Measurements from ENCODE around the gene IMPDH2. TPM values are rescaled to one million over a fixed set of nuclear protein-coding genes. Genes with fewer than 3 reads are reported as not detected.
A peak's percentile ranks its signal among the peaks of the same experiment; 100 is the strongest.

Gene IMPDH2
- total and polyA plus RNA-seq, 10 of the 15 experiments (the other 5 are each of a cell fraction or from before 2014, with no cell fraction given): 190 to 424 (median 345) TPM

DNA sequence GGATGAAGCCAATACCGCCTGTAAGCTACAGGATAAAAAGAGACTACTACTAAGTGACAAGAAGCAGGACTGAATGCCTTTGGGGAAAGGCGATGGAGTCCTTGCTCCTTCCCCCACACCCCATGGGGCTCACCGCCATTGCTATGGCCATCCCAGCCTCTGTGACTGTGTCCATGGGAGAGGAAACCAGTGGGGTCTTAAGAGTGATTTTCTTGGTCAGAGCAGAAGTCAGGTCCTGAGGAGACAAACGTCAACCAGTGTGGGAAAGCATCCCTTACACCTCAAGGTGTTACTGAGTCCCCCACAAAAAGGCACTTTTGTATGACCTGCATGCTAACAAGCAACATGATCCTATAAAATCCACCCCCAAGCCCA lies 913 bp downstream of the IMPDH2 start:
- Histone ChIP-seq H3K27ac (ENCODE audit: control insufficient read depth, insufficient read depth) (no peak overlapping the region), H3K36me3 (ENCODE audit: control insufficient read depth in 2 of 2, insufficient read depth in 2 of 2, low read length in 1 of 2) (peaks cover 37 to 43% of the 10 kb centered on the region in 2 experiments), H4K20me1 (ENCODE audit: control insufficient read depth, insufficient read depth) (no peaks in the 10 kb centered on the region), H3K4me1 (ENCODE audit: control insufficient read depth, insufficient read depth, low read length) (peaks cover 13% of the 10 kb centered on the region), H3K9me3 (replicated peaks; ENCODE audit: control insufficient read depth, insufficient read depth, low read length) (no peaks in the 10 kb centered on the region), H3K27me3 (replicated peaks in 1 of 2; ENCODE audit: control insufficient read depth in 2 of 2, insufficient read depth in 2 of 2, low read length in 1 of 2) (no peaks in the 10 kb centered on the region), H3K79me2 (ENCODE audit: control insufficient read depth, insufficient read depth, low read length) (peaks cover 35% of the 10 kb centered on the region), H2AFZ (ENCODE audit: control insufficient read depth, low read depth, low read length) (no peak overlapping the region), H3K4me3 (peak overlapping the region; percentile 79), H3K4me2 (ENCODE audit: control insufficient read depth, insufficient read depth) (peak overlapping the region; percentile 65), H3K9ac (ENCODE audit: control insufficient read depth, insufficient read depth, low read length) (peak overlapping the region; percentile 90)
- no peak for ATAC-seq
- FAIRE-seq: no peak
- no peak for TF ChIP-seq SIN3A (IDR thresholded peaks at IDR 0.05; ENCODE audit: low read depth, low read length)
- no peak for TF ChIP-seq HDGF (IDR thresholded peaks at IDR 0.05)
- in situ Hi-C loops (cut with MboI) (no loop called here), intact Hi-C loops (cut with micrococcal nuclease; ENCODE audit: unreplicated experiment) (loop anchor here (2.0 to 10.0 kb wide), 3 partner anchors 67 to 647 kb away; partner anchors contain the start of genes APEH, QRICH1 and USP4)
- ChIA-PET SMC1A (ENCODE audit: uncharacterized antibody, unreplicated experiment) (interaction anchor here (1.1 to 1.5 kb wide), 2 partner anchors 11 to 40 kb away, joined by 3 to 4 read pairs; no protein-coding TSS in a partner anchor), CTCF (interaction anchor here (1.1 to 2.3 kb wide), 5 partner anchors 8 to 76 kb away, joined by 3 to 45 read pairs (median 4); partner anchors contain the start of genes P4HTM and QRICH1), POLR2A (interaction anchor here (1.1 to 2.3 kb wide), 6 partner anchors 9 to 66 kb away, joined by 3 to 27 read pairs (median 10); partner anchors contain the start of genes DALRD3, P4HTM, QRICH1 and WDR6), RAD21 (ENCODE audit: unreplicated experiment) (interaction anchor here (1.1 to 2.3 kb wide), 4 partner anchors 9 to 40 kb away, joined by 3 to 32 read pairs (median 9); partner anchors contain the start of genes DALRD3, P4HTM and WDR6)
- DNase-seq (ENCODE audit: low read depth, low spot score): no peak
- BruUV-seq (replicated peaks): no TSS peak
- 51% methylated on average over 4 of the region's 4 CpGs for WGBS (ENCODE audit: insufficient coverage, insufficient replicate concordance, low lambda C conversion rate, missing lambda C conversion rate)

DNA sequence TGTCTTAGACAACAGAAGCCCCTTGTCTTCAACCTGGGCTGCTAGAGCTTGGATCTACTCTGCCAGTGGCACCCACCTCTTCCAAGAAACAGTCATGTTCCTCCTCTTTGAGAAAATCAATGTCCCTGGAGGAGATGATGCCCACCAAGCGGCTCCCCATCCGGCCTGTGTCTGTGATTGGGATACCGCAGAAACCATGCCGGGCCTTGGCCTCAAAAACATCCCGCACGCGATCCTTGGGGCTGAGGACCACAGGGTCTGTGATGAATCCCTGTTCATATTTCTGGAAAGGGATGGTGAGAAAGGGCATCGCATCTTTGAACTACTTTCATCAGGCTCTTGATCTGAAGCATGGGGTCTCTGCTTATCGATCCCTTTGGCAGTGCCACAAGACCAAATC lies 1.6 kb downstream of the IMPDH2 start:
- SMC1A ChIA-PET (ENCODE audit: uncharacterized antibody, unreplicated experiment): interaction anchor here (1.1 kb wide), 1 partner anchor 39 kb away, joined by 3 read pairs; no protein-coding TSS in a partner anchor
- no peak overlapping the region for H3K27ac ChIP-seq (ENCODE audit: control insufficient read depth, insufficient read depth)
- peak overlapping the region; percentile 65 for H3K4me2 ChIP-seq (ENCODE audit: control insufficient read depth, insufficient read depth)
- H2AFZ ChIP-seq (ENCODE audit: control insufficient read depth, low read depth, low read length): no peak overlapping the region
- H3K79me2 ChIP-seq (ENCODE audit: control insufficient read depth, insufficient read depth, low read length): peaks cover 40% of the 10 kb centered on the region
- in situ Hi-C loops (cut with MboI) (no loop called here), intact Hi-C loops (cut with micrococcal nuclease; ENCODE audit: unreplicated experiment) (loop anchor here (2.0 to 10.0 kb wide), 3 partner anchors 67 to 647 kb away; partner anchors contain the start of genes APEH, QRICH1 and USP4)
- RAD21 ChIA-PET (ENCODE audit: unreplicated experiment): interaction anchor here (2.2 to 2.3 kb wide), 2 partner anchors 20 to 39 kb away, joined by 15 to 32 read pairs; partner anchors contain the start of genes P4HTM and WDR6
- peak overlapping the region; percentile 13; the same call in 1 of the 2 replicates for H3K9ac ChIP-seq (ENCODE audit: control insufficient read depth, insufficient read depth, low read length)
- 0 out of 2 replicates have a peak overlapping the region, but pooled peaks have one; percentile 79 for H3K4me3 ChIP-seq
- WGBS (ENCODE audit: insufficient coverage, insufficient replicate concordance, low lambda C conversion rate, missing lambda C conversion rate): 87% methylated on average over 9 of the region's 9 CpGs
- ATAC-seq (no peak), DNase-seq (ENCODE audit: low read depth, low spot score) (no peak), FAIRE-seq (no peak)
- BruUV-seq (replicated peaks): no TSS peak
- CTCF ChIA-PET: interaction anchor here (2.3 kb wide), 1 partner anchor 38 kb away, joined by 45 read pairs; the partner anchor contains the start of gene P4HTM
- H4K20me1 ChIP-seq (ENCODE audit: control insufficient read depth, insufficient read depth): no peaks in the 10 kb centered on the region
- peaks cover 31 to 38% of the 10 kb centered on the region in 2 experiments for H3K36me3 ChIP-seq (ENCODE audit: control insufficient read depth in 2 of 2, insufficient read depth in 2 of 2, low read length in 1 of 2)
- TF ChIP-seq POLR2AphosphoS2 (IDR thresholded peaks at IDR 0.05; ENCODE audit: low read depth, low read length): 0 out of 2 replicates have a peak, but pooled peaks have one; percentile 37
- TF ChIP-seq, protein P1, sequence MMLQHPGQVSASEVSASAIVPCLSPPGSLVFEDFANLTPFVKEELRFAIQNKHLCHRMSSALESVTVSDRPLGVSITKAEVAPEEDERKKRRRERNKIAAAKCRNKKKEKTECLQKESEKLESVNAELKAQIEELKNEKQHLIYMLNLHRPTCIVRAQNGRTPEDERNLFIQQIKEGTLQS (IDR thresholded peaks at IDR 0.05; ENCODE audit: borderline replicate concordance, extremely low read depth, low read depth, low read length): no peak
- POLR2A ChIA-PET: interaction anchor here (2.2 to 2.3 kb wide), 2 partner anchors 8 to 21 kb away, joined by 8 to 22 read pairs; partner anchors contain the start of genes DALRD3 and WDR6
- no peaks in the 10 kb centered on the region for H3K9me3 ChIP-seq (replicated peaks; ENCODE audit: control insufficient read depth, insufficient read depth, low read length)
- no peaks in the 10 kb centered on the region for H3K27me3 ChIP-seq (replicated peaks in 1 of 2; ENCODE audit: control insufficient read depth in 2 of 2, insufficient read depth in 2 of 2, low read length in 1 of 2)
- peaks cover 16% of the 10 kb centered on the region for H3K4me1 ChIP-seq (ENCODE audit: control insufficient read depth, insufficient read depth, low read length)

Data from GM12878 (cell line).